ENCODE measurements around the gene SLC22A7.

DNA sequence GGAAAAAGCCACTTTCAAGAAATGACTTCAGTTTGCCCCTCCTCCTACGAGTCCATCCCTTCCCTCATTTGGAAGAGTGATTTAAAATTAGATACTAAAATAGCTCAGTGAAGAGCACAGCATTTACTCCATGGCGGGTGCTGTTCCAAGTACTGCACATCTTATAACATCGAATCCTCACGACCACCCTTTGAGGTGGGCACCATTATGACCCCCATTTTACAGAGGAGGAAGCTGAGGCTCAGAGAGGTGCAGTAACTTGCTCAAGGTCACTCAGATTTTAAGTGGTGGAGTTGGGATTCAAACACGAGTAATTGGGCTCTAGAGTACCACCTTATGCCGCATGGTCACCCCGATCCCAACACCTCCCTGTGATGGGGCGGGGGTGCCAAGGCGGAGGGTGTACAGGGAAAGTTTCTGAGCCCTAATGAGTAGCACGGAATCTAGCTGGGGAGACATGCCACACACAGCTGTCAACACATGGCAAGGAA is 29.2 kb upstream of the SLC22A7 start:
- TF ChIP-seq, protein P1, sequence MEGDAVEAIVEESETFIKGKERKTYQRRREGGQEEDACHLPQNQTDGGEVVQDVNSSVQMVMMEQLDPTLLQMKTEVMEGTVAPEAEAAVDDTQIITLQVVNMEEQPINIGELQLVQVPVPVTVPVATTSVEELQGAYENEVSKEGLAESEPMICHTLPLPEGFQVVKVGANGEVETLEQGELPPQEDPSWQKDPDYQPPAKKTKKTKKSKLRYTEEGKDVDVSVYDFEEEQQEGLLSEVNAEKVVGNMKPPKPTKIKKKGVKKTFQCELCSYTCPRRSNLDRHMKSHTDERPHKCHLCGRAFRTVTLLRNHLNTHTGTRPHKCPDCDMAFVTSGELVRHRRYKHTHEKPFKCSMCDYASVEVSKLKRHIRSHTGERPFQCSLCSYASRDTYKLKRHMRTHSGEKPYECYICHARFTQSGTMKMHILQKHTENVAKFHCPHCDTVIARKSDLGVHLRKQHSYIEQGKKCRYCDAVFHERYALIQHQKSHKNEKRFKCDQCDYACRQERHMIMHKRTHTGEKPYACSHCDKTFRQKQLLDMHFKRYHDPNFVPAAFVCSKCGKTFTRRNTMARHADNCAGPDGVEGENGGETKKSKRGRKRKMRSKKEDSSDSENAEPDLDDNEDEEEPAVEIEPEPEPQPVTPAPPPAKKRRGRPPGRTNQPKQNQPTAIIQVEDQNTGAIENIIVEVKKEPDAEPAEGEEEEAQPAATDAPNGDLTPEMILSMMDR (IDR thresholded peaks at IDR 0.05): no peak
- TF ChIP-seq POLR2A (IDR thresholded peaks at IDR 0.05) (no peak), POLR2AphosphoS5 (IDR thresholded peaks at IDR 0.05) (no peak), EP300 (IDR thresholded peaks at IDR 0.05) (no peak)
